Measurements from ENCODE around the gene OR4F6. TPM values are rescaled to one million over a fixed set of nuclear protein-coding genes. Genes with fewer than 3 reads are reported as not detected.

The OR4F6 gene
- total and polyA plus RNA-seq, 2 of the 13 experiments (the other 11 are each of a cell fraction or from before 2014, with no cell fraction given): not detected

Small RNAs within 50 kb of the gene (small RNA-seq; reads per million reads assigned to genes)
- gene RN7SL209P (ENCODE audit: insufficient read depth in 2 of 3, insufficient read length in 3 of 3, low read depth in 2 of 3, low replicate concordance in 1 of 3): 0 reads per million in 3 experiments

Other genes with a start within 250 kb of the OR4F6 start
- 17.8 and 31.1 TPM in 2 replicates for gene TM2D3, start 151.1 kb upstream of the OR4F6 start, total RNA-seq (2016; rRNA removed; fragmentation: Illumina TruSeq; extraction: Trizol)
- gene TM2D3, start 151.1 kb upstream of the OR4F6 start, polyA plus RNA-seq (2011; rRNA removed): 70.6 and 72.7 TPM in 2 replicates
- gene TARS3, start 79.0 kb upstream of the OR4F6 start, total RNA-seq (2016; rRNA removed; fragmentation: Illumina TruSeq; extraction: Trizol): 11.7 and 13.9 TPM in 2 replicates
- gene TARS3, start 79.0 kb upstream of the OR4F6 start, polyA plus RNA-seq (2011; rRNA removed): 3.4 and 4.1 TPM in 2 replicates
- gene OR4F15, start 8.7 kb downstream of the OR4F6 start, total RNA-seq (2016; rRNA removed; fragmentation: Illumina TruSeq; extraction: Trizol): not detected in 2 replicates
- gene OR4F15, start 8.7 kb downstream of the OR4F6 start, polyA plus RNA-seq (2011; rRNA removed): not detected in 2 replicates